GM23248 (cell line): ENCODE results near the gene GJA3. TPM values are rescaled to one million over a fixed set of nuclear protein-coding genes. Genes with fewer than 3 reads are reported as not detected.

Experiments
- DNase-seq: peaks from one replicate; pipeline ENCODE4 v3.0.0-alpha.2; 2015
- H2AFZ ChIP-seq: fragments of 200-600 bp; sonication (generic); 2 replicates; pipeline ENCODE4 v1.6.1; 2016; ENCODE audit warnings: antibody characterized with exemption
- H3F3A ChIP-seq: fragments of 200-600 bp; sonication (generic); 2 replicates; pipeline ENCODE4 v1.6.1; 2016; ENCODE audit warnings: mild to moderate bottlenecking, antibody characterized with exemption, mixed run types; ENCODE audit not compliant: insufficient read depth
- H3K27ac ChIP-seq: fragments of 200-600 bp; sonication (generic); 2 replicates; pipeline ENCODE4 v1.5.1; 2016; ENCODE audit warnings: mild to moderate bottlenecking
- H3K27me3 ChIP-seq: fragments of 200-600 bp; sonication (generic); replicated peaks from 2 replicates; pipeline ENCODE4 v1.6.1; 2016; ENCODE audit warnings: mild to moderate bottlenecking; ENCODE audit not compliant: insufficient read depth
- H3K36me3 ChIP-seq: fragments of 200-600 bp; sonication (generic); 2 replicates; pipeline ENCODE4 v1.6.1; 2016; ENCODE audit warnings: low read depth, mild to moderate bottlenecking
- H3K4me1 ChIP-seq: fragments of 200-600 bp; sonication (generic); 2 replicates; pipeline ENCODE4 v1.6.1; 2016; ENCODE audit warnings: mild to moderate bottlenecking; ENCODE audit not compliant: insufficient read depth
- H3K4me2 ChIP-seq: fragments of 200-600 bp; sonication (generic); one replicate; pipeline ENCODE4 v1.6.1; 2016; ENCODE audit warnings: mild to moderate bottlenecking; ENCODE audit not compliant: unreplicated experiment
- H3K4me3 ChIP-seq: fragments of 200-600 bp; sonication (generic); 2 replicates; pipeline ENCODE4 v1.5.1; 2016; ENCODE audit warnings: mild to moderate bottlenecking
- H3K79me2 ChIP-seq: fragments of 200-600 bp; sonication (generic); 2 replicates; pipeline ENCODE4 v1.6.1; 2016; ENCODE audit warnings: mild to moderate bottlenecking; ENCODE audit not compliant: insufficient read depth
- H3K9ac ChIP-seq: fragments of 200-600 bp; sonication (generic); 2 replicates; pipeline ENCODE4 v1.6.1; 2016; ENCODE audit warnings: mild to moderate bottlenecking
- H3K9me2 ChIP-seq: fragments of 200-600 bp; sonication (generic); 2 replicates; pipeline ENCODE4 v1.6.1; 2016; ENCODE audit warnings: mixed run types, mild to moderate bottlenecking, moderate library complexity; ENCODE audit not compliant: insufficient read depth
- H3K9me3 ChIP-seq: fragments of 200-600 bp; sonication (generic); one replicate; pipeline ENCODE4 v1.6.1; 2017; ENCODE audit warnings: low read depth
- H4K20me1 ChIP-seq: fragments of 200-600 bp; sonication (generic); 2 replicates; pipeline ENCODE4 v1.6.0; 2016; ENCODE audit not compliant: insufficient read depth
- EZH2 ChIP-seq: fragments of 200-600 bp; sonication (generic); IDR thresholded peaks from 2 replicates; pipeline ENCODE4 v1.6.1; 2018; ENCODE audit warnings: antibody characterized with exemption, mild to moderate bottlenecking; ENCODE audit not compliant: insufficient read depth, poor library complexity, severe bottlenecking
- EZH2phosphoT487 ChIP-seq: fragments of 200-600 bp; sonication (generic); IDR thresholded peaks from 2 replicates; pipeline ENCODE4 v1.6.1; 2018; ENCODE audit warnings: antibody characterized with exemption, moderate library complexity, mild to moderate bottlenecking, low read depth; ENCODE audit not compliant: insufficient read depth
- WGBS, 2 experiments: methylation state at CpG; one replicate each; pipeline ENCODE4 v1.1.6; 2015 to 2017; ENCODE audit warnings: low lambda C conversion rate in 2 of 2, low coverage in 1 of 2; ENCODE audit errors: missing lambda C conversion rate in 2 of 2; 5-methylcytosine and 5-hydroxymethylcytosine counted together
- in situ Hi-C: fragments of 300-500 bp; cut with MboI; formaldehyde crosslinking; loops from 2 replicates; pipeline ENCODE4 v1.15.0; 2020
- polyA plus RNA-seq: library from polyadenylated mRNA; unstranded; fragments of >200 nt; fragmentation: Nextera tagmentation; extraction: Ambion mirVana; gene quantifications from 2 replicates; pipeline ENCODE4 v1.2.1, GENCODE V29; 2016
- total RNA-seq: library from RNA; depleted of rRNA; stranded (reverse); fragments of >200 nt; shearing (Covaris generic); gene quantifications from 2 replicates; pipeline ENCODE4 v1.2.3, GENCODE V29; 2014

Gene GJA3
- total and polyA plus RNA-seq, 2 experiments from 2014 or later: 1.9 to 5.5 TPM

GRCh38 chr13:20124303-20124702 lies 36.5 kb downstream of the GJA3 start:
- Histone ChIP-seq H3F3A (peaks cover 28% of the 10 kb centered on the region), H3K9me3 (no peaks in the 10 kb centered on the region), H3K4me1 (peaks cover 16% of the 10 kb centered on the region), H3K9me2 (no peaks in the 10 kb centered on the region), H3K4me3 (no peak overlapping the region), H3K36me3 (no peaks in the 10 kb centered on the region), H3K4me2 (no peak overlapping the region), H3K27me3 (no peaks in the 10 kb centered on the region), H3K9ac (no peak overlapping the region), H4K20me1 (no peaks in the 10 kb centered on the region), H3K27ac (peak overlapping the region; percentile 27; the same call in 1 of the 2 replicates), H3K79me2 (no peaks in the 10 kb centered on the region), H2AFZ (no peak overlapping the region)
- no peak for TF ChIP-seq EZH2
- TF ChIP-seq EZH2phosphoT487: no peak
- WGBS, 2 experiments: 8 to 20% methylated on average over 1 of the region's 1 CpG
- DNase-seq: peak; percentile 68
- in situ Hi-C loops: no loop called here

- no peaks in the 10 kb centered on the region for H3K9me2 ChIP-seq
- H3K4me1 ChIP-seq: peaks cover 16% of the 10 kb centered on the region
- peak overlapping the region; percentile 24; the same call in 1 of the 2 replicates for H3K27ac ChIP-seq
- H3K79me2 ChIP-seq: no peaks in the 10 kb centered on the region
- H3K27me3 ChIP-seq: no peaks in the 10 kb centered on the region
- peaks cover 22% of the 10 kb centered on the region for H3F3A ChIP-seq
- H2AFZ ChIP-seq: peak overlapping the region; percentile 95
- no peaks in the 10 kb centered on the region for H3K36me3 ChIP-seq
- peak overlapping the region; percentile 76 for H3K9ac ChIP-seq
- in situ Hi-C loops: no loop called here
- H4K20me1 ChIP-seq: no peaks in the 10 kb centered on the region
- H3K4me3 ChIP-seq: peak overlapping the region; percentile 66
- H3K9me3 ChIP-seq: no peaks in the 10 kb centered on the region
- 21 to 24% methylated on average over 6 to 7 of the region's 7 CpGs for WGBS, 2 experiments
- peak overlapping the region; percentile 64 for H3K4me2 ChIP-seq
- DNase-seq: peak; percentile 27
- TF ChIP-seq EZH2 (no peak), EZH2phosphoT487 (no peak)
Observed at GRCh38 chr13:20121159-20121525, 39.7 kb downstream of the GJA3 start.

- Histone ChIP-seq H3K27ac (peak overlapping the region; percentile 81), H4K20me1 (no peaks in the 10 kb centered on the region)
- DNase-seq: no peak
Observed at GRCh38 chr13:20119960-20120359, 40.9 kb downstream of the GJA3 start.

GRCh38 chr13:20118268-20119140 lies 42.3 kb downstream of the GJA3 start:
- in situ Hi-C loops: no loop called here
- H3K79me2 ChIP-seq: no peaks in the 10 kb centered on the region
- WGBS, 2 experiments: 6 to 7% methylated on average over 35 to 51 of the region's 55 CpGs
- H3K27ac ChIP-seq: peak overlapping the region; percentile 81
- no peaks in the 10 kb centered on the region for H3K36me3 ChIP-seq
- peak overlapping the region; percentile 79 for H3K4me3 ChIP-seq
- peak overlapping the region; percentile 90 for H3K9ac ChIP-seq
- no peaks in the 10 kb centered on the region for H3K4me1 ChIP-seq
- H2AFZ ChIP-seq: peak overlapping the region; percentile 95
- H3K27me3 ChIP-seq: no peaks in the 10 kb centered on the region
- H4K20me1 ChIP-seq: no peaks in the 10 kb centered on the region
- TF ChIP-seq EZH2phosphoT487 (no peak), EZH2 (no peak)
- no peaks in the 10 kb centered on the region for H3K9me3 ChIP-seq
- peaks cover 9% of the 10 kb centered on the region; the same call in 1 of the 2 replicates for H3F3A ChIP-seq
- peak; percentile 75 for DNase-seq
- peak overlapping the region; percentile 77 for H3K4me2 ChIP-seq
- no peaks in the 10 kb centered on the region for H3K9me2 ChIP-seq

More at GRCh38 chr13:20119960-20120359, 40.9 kb downstream of the GJA3 start:
- H3K9me3 ChIP-seq: no peaks in the 10 kb centered on the region
- H3K36me3 ChIP-seq: no peaks in the 10 kb centered on the region
- peaks cover 10% of the 10 kb centered on the region for H3F3A ChIP-seq
- H3K4me2 ChIP-seq: peak overlapping the region; percentile 64
- TF ChIP-seq EZH2phosphoT487 (no peak), EZH2 (no peak)
- no peaks in the 10 kb centered on the region for H3K9me2 ChIP-seq
- WGBS, 2 experiments: 76 to 83% methylated on average over 3 of the region's 3 CpGs
- H3K9ac ChIP-seq: no peak overlapping the region
- H3K27me3 ChIP-seq: no peaks in the 10 kb centered on the region
- H3K4me3 ChIP-seq: peak overlapping the region; percentile 66
- in situ Hi-C loops: no loop called here
- peak overlapping the region; percentile 95 for H2AFZ ChIP-seq
- H3K79me2 ChIP-seq: no peaks in the 10 kb centered on the region
- peaks cover 8% of the 10 kb centered on the region for H3K4me1 ChIP-seq
